Lower lobe of right lung (tissue), 2 donors: ENCODE results near the gene CNOT4. TPM values are rescaled to one million over a fixed set of nuclear protein-coding genes. Genes with fewer than 3 reads are reported as not detected.

ENCODE experiments used
- ATAC-seq, 2 donors: fragments of 200-7000 bp; cut with Tn5 transposase; one replicate each; pipeline ENCODE4 v1.9.1; 2020 to 2022; ENCODE audit warnings: mild to moderate bottlenecking in 2 of 2, moderate library complexity in 2 of 2
- DNase-seq: peaks from one replicate; pipeline ENCODE4 v3.0.0-alpha.2; 2020
- H3K27ac ChIP-seq: fragments of 200-600 bp; one replicate; pipeline ENCODE4 v1.8.0; 2022
- H3K27me3 ChIP-seq: fragments of 200-600 bp; one replicate; pipeline ENCODE4 v1.8.0; 2022; ENCODE audit warnings: low read depth
- H3K36me3 ChIP-seq: fragments of 200-600 bp; one replicate; pipeline ENCODE4 v1.8.0; 2022; ENCODE audit warnings: mild to moderate bottlenecking
- H3K4me1 ChIP-seq: fragments of 200-600 bp; one replicate; pipeline ENCODE4 v1.8.0; 2022
- H3K4me3 ChIP-seq: fragments of 200-600 bp; one replicate; pipeline ENCODE4 v1.8.0; 2022; ENCODE audit warnings: mild to moderate bottlenecking
- H3K9me3 ChIP-seq: fragments of 200-600 bp; one replicate; pipeline ENCODE4 v1.8.0; 2022
- CTCF ChIP-seq: fragments of 200-600 bp; IDR thresholded peaks from one replicate; pipeline ENCODE4 v1.8.0; 2022; ENCODE audit warnings: antibody characterized with exemption, mild to moderate bottlenecking
- intact Hi-C: fragments of 100-400 bp; cut with DNase I; formaldehyde crosslinking; loops from one replicate; pipeline ENCODE4 v1.11.0; 2022
- total RNA-seq: library from RNA; stranded (reverse); fragmentation: NEBNext Ultra II Directional; extraction: Animal tissue kit (Norgen Biotek cat#: 25700); gene quantifications from one replicate; pipeline ENCODE4 v1.2.1, GENCODE V29; 2021
- donor health status: DM: no; HTN: yes; CAD: no; lungs with severe emphysema.

Gene CNOT4
- total RNA-seq, 1 donor from 2014 or later: 28.0 TPM

DNA sequence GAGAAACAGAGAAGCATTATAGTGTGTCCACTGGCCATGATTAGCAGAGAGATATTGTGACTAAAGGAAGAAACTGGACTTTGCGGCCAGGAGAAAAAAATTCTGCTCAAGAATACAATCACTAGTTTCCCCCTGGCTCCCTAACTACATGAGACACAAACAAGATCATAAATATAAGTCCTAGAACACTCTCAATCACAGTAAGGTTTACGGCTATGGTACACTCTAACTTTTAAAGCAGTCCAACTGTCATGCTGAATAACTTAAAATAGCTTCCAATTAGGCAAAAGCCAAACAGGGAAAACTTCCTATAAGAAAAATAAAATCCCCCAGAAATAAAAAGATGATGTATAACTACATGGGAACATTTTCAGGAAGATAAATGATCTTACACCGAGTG is 144.2 kb downstream of the CNOT4 start:
- ATAC-seq (no peak), DNase-seq (no peak)
- Histone ChIP-seq H3K27me3 (no peaks in the 10 kb centered on the region), H3K4me1 (no peaks in the 10 kb centered on the region), H3K36me3 (peaks cover 7% of the 10 kb centered on the region), H3K27ac (no peak overlapping the region), H3K4me3 (no peak overlapping the region), H3K9me3 (no peaks in the 10 kb centered on the region)
- intact Hi-C loops: no loop called here
- TF ChIP-seq CTCF: no peak

DNA sequence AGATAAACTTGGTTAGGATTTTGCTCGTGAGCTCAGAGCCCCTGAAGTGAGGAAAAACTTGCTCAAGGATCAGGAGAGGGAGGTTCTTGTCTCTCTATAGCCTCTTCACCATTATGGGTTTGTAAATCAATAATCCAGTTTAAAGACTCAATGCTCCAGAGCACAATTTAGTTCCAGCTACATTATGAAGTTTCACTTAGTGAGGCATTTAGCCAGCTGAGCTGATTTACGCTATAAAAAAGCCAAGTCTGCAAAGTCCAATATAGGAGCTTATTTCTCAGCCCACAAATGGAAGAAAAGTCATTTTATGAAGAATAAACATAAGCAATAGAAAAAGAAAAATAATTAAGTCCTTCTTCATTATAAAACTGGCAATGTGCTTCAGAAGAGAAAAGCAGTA is 145.7 kb downstream of the CNOT4 start:
- Histone ChIP-seq H3K27ac (no peak overlapping the region), H3K4me1 (no peaks in the 10 kb centered on the region), H3K4me3 (no peak overlapping the region), H3K36me3 (peaks cover 7% of the 10 kb centered on the region), H3K9me3 (no peaks in the 10 kb centered on the region), H3K27me3 (no peaks in the 10 kb centered on the region)
- DNase-seq: no peak
- no peak for TF ChIP-seq CTCF
- ATAC-seq: no peak
- intact Hi-C loops: no loop called here

- Histone ChIP-seq H3K4me1 (no peaks in the 10 kb centered on the region), H3K9me3 (no peaks in the 10 kb centered on the region), H3K27me3 (no peaks in the 10 kb centered on the region), H3K36me3 (peaks cover 7% of the 10 kb centered on the region), H3K27ac (no peak overlapping the region), H3K4me3 (no peak overlapping the region)
- no peak for TF ChIP-seq CTCF
- ATAC-seq (no peak), DNase-seq (no peak)
- intact Hi-C loops: no loop called here
These were observed 147.0 kb downstream of the CNOT4 start for GRCh38 chr7:135362871-135363270.

DNA sequence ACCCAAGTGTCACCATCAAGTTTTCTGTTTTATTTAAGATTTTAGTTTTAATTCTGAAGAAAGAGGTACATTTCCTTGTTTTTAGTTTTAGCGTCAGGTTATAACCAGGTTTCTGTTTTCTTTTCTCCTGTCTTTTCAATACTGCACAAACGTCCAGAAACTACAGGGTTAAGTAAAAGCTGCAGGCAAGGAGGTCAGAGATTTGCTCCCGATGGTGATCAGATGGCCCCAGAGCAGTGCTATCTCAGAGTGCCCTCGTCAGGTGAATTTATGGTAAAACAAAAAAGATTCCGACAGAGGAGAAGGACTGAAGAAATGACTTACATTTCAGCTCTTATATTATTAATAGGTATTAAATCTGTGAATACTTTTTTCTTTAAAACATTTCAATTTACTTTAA is 148.1 kb downstream of the CNOT4 start:
- no peaks in the 10 kb centered on the region for H3K4me1 ChIP-seq
- no peak overlapping the region for H3K4me3 ChIP-seq
- H3K27ac ChIP-seq: no peak overlapping the region
- no peak for ATAC-seq
- no peak for DNase-seq
- intact Hi-C loops: no loop called here
- H3K36me3 ChIP-seq: peaks cover 7% of the 10 kb centered on the region
- no peaks in the 10 kb centered on the region for H3K27me3 ChIP-seq
- H3K9me3 ChIP-seq: no peaks in the 10 kb centered on the region
- TF ChIP-seq CTCF: no peak

GRCh38 chr7:135359615-135360014 is 150.3 kb downstream of the CNOT4 start:
- H3K9me3 ChIP-seq: no peaks in the 10 kb centered on the region
- peaks cover 7% of the 10 kb centered on the region for H3K36me3 ChIP-seq
- no peak for TF ChIP-seq CTCF
- no peak overlapping the region for H3K4me3 ChIP-seq
- no peaks in the 10 kb centered on the region for H3K4me1 ChIP-seq
- no peak overlapping the region for H3K27ac ChIP-seq
- ATAC-seq (no peak), DNase-seq (no peak)
- intact Hi-C loops: no loop called here
- H3K27me3 ChIP-seq: no peaks in the 10 kb centered on the region
